8988T (cell line): Measurements from ENCODE around the gene CCDC28B.
"Not testable (repeated sequence)": the region's sequence is repeated elsewhere in the genome, so short reads cannot be mapped to it uniquely, and the experiment has no call there.

Experiments used
- DNase-seq: peaks from one replicate; pipeline ENCODE4 v3.0.0; 2011

Gene CCDC28B

DNA sequence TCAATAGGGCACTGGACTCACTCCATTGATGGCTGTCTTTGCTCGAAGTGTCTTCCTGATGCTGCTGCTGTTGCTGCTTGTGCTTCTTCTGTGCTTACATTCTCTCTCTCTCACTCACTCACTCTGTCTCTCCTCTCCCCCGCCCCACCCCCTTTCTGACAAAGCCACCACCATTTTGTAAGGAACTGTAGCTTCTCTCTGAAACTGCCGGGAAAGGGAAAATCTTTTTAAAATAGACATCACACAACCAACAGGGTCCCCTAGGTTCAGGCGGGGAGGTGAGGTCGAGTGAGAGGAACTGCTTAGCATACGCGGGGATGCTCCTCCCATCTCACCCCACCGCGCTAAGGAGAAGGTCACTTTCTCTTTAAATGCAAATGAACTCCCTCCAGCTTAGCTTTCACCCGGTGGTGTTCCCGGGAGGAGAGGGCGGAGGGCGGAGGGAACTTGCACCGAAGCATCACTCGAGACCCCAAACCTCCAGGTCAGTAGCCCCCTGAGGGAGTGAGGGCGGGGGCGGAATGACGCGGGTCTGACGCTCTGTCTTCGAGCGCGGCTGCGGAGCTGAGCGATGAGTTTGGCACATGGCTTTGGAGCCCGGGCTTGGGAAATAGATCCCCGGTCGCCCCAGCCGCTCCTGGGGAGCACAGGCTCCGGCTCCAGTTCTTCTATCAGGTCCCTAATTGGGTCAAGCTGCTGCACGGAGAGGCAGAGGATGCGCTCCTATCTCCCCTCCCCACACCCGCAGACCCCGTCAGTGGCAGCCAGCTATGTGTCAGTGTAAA is at the start of gene CCDC28B:
CCDC28B (plus strand) TSS at position 370 of the 785 bp plus-strand sequence. CDS start 1,341 bp downstream, outside the sequence.
- DNase-seq, result no peak

DNA sequence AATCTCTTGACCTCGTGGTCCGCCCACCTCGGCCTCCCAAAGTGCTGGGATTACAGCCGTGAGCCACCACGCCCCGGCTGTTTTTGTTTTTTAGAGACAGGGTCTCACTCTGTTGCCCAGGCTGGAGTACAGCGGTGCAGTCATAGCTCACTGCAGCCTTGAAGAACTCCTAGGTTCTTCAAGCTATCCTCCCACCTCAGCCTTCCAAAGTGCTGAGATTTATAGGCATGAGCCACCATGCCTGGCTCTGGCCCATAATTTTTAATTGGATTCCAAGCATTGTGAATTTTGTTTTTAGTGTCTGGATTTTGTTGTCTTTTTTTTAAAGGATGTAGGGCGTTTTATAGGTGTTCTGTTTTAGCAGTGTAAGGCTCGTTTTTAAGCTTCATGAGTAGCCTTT is 49.5 kb upstream of the CCDC28B start:
- DNase-seq, result no peak

DNA sequence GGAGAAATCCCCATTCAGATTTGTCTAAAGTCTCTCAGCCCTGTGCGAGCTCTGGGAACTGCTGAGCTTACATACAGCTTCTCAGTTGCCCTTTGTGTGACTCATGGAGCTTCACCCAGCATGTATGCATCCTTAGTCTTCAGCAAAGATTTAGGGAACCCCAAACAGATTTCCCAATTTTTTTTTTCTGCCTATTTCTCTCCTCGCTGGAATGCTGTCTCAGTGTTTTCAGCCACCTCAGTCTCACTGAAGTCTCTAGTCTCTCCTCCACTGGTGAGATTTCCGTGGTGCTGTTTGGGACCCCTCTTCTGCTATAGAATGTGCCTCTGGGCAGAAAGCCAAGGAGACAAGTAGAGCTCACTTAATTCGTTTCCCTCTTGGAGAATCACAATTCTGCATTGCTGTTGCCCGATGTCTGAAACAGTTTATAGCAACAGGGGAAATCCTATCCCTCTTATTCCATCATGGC is 49.0 kb upstream of the CCDC28B start:
- DNase-seq, result no peak

DNA sequence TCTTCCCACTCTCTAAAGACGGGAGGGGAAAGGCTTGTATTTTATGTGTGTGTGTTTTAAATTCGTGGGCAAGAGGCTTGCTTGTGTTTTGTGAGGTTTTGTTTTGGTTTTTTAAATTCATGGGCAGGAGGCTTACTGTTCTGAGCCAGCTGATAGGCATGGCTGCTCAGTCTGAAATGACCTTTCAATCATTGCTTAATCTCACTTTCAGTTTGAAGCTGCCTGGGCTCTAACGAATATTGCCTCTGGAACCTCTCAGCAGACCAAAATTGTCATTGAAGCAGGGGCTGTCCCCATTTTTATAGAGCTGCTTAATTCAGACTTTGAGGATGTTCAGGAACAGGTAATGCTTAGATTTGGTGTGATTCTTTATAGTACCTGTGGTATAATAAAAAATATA is 41.2 kb upstream of the CCDC28B start:
- DNase-seq, result no peak

DNA sequence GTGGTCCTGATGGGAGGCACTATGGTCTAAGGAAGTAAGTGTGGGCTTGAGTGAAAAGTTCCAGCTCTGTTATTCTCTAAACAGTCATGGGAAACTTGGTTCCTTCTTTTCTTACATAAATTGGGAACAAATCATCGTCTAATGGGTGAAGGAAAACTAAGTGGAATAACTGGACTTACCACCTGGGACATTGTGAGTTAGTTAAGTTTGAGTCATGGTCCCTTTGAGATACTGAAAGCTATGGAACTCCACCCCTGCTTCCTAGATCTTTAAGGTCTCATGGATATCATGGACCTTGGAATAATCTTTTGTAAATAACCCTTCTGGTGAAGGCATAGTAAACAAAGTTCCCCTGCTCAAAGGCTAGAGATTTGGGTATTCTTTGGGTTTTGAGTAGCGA is 37.0 kb upstream of the CCDC28B start:
- no peak for DNase-seq

DNA sequence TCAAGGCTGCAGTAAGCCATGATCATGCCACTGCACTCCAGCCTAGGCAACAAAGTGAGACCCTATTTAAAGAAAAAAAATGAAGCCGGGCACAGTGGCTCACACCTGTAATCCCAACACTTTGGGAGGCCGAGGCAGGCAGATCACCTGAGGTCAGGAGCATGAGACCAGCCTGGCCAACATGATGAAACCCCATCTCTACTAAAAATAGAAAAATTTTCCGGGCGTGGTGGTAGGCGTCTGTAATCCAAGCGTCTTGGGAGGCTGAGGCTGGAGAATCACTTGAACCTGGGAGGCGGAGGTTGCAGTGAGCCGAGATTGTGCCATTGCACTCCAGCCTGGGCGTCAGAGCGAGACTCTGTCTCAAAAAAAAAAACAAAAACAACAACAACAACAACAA is 34.8 kb upstream of the CCDC28B start:
- DNase-seq, result not testable (repeated sequence)

DNA sequence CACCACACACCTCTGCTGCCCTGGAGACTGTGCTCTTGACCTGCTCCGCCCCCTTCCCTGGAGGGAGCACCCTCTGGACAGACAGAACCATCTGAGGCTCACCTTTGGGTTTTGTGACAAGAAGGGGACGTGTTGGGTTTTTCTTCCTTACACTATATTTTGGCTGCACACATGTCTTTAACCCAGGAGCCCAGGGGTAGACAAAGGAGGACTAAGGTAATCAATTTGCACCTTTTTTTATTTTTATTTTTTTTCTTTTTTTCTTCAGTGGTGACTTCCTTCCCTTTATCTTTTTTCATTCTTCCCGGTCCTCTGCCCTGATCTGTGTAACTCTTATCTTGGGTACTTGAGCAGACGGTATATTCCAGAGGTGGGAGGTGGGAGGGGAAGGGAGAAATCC is 29.4 kb upstream of the CCDC28B start:
- no peak for DNase-seq

DNA sequence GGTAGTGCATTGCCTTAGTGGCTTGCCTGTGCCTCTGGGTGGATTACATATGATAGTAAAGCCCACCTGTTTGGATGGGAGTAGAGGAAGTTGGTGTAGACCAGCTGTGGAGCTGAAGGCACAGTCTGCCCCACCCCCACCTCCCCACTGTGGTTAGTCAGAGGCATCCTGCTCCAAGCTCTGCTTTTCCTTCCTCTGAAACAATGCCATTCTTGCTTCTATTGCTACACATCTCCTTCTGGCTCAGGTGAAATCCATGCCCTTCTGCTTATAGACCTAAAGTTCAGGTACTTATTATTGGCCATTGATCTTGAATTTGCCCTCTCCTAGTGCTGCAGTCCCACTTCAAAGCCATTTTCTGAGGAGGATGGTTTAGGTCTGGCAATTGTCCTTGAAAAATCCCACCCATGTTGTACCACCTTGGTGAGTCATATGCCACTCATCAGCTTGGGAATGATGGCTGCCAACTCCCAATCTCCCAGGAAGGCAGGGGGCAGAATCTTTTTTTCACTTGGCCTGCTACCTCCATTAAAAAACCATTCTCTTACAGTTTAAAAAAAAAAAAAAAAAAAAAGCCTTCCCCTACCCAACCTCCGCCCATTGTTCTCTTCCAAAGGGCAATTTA is 27.7 kb upstream of the CCDC28B start:
- DNase-seq, result no peak

DNA sequence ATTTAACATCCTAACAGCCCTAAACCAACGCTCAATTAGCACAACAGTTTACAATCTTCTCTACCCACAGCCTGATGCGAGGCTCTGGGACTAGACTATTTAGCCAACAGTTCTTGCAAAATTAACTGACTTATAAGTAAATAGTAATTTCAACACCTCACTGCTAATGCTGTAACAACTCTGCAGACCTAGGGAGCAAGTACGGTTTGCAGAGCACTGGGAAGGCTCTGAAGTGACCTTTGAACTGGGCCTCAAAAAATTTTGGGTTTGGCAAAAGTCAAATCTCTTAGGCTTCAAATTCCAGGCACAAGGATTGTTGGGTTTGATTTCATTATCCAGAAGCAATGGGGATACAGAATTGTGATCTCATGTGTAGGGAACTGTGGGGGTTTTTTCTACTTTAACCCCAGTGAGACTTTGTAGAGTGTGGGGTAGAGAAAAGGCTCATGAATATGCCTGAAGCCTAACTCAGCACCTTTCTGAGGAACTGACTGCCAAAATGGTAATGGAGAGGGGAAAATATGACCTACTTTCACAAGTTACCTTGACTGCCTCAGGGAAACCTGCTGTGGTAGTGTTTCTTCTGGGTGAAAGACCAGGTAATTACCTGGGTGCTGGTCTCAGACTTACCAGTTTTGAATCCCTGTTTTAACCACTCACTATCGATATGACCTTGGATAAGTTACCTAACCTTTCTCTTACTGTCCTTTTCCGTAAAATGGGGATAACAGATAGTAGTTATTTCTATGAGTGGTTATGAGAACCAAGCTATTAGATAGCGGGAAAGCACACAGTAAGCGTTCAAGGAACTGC is 21.8 kb upstream of the CCDC28B start:
- no peak for DNase-seq

DNA sequence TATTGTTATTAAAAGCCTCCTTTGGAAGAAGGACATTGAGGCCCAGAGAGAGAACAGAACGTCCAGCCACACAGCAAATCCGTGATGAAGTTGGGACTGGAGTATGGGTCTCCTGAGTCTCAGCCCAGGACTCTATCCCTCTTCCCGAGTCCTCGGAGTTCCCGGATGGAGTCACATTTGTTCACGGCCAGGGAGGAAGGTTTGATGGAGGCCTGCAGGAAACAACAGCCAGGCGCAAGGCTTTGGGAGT is 21.3 kb upstream of the CCDC28B start:
- no peak for DNase-seq

DNA sequence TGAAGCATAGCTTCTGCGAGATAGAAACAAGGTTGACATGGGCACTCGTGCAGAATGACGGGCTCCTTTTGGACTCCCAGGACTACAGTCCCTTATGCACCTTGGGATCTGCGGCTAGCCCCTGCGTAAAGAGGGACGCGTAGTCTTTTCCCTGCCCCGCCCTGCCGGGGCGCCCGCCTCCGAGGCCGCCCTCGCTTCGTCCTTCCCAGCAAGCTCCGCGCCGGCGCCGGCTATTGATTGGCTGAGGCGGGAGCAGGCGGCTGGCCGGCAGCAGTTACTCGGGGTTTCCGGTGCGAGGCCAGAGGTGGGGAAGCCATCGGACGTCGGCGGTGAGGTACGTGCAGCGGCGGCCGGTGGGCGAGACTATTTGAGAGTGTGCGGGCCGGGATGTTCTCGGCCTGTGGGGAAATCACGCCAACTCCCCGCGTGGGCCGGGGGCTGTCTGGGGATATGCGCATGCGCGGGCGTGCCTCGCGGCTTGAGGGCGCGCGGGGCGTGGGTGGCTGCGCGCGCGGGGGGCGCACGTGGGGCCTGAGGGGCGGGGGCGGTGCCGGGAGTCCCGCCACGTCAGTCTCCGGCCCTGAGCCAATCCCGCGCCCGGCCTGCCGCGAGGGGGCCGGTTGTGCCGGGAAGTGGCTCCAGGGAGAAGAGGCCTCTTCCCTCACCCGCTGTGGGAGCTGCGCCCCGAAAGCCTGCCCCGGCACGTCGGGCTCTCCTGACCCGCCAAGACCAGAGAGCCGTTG is 20.8 kb upstream of the CCDC28B start, which contains the start of gene TXLNA:
TXLNA (plus strand) TSS at position 233 of the 743 bp plus-strand sequence. CDS start 671 bp downstream, outside the sequence.
- peak; percentile 88 for DNase-seq

DNA sequence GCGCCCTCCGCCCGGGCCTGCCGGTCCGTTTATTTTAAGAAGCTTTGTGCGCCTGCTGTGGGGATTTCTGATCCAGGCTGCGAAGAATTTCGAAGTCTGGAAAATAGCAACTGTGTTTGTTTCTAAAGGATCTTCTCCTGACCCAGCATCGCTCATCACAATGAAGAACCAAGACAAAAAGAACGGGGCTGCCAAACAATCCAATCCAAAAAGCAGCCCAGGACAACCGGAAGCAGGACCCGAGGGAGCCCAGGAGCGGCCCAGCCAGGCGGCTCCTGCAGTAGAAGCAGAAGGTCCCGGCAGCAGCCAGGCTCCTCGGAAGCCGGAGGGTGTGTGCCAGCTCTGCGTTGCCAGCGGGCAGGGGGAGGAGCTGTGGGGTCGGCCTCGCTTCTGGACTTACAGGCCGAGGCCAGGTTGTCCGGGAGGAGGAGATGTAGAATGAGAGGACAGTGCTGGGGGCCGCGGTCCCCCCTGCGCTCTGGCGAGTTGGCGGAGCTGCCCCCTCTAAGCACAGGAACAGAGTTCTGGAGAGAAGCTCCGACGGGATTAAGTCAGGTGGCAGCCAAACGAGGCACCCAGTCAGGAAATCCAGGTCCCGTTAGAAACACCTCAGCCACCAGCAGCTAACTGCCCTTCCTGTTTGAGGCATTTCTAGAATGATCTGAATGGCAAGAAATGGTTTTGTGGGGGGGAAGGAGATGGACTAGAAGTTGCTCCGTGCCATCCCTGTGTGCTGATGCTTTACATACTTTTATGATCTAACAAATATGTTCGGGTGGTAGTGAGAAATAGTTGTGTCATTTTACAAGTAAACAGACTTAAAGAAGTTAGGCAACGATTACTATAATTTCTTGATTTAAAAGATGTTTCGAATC is 20.0 kb upstream of the CCDC28B start:
- DNase-seq, result no peak

DNA sequence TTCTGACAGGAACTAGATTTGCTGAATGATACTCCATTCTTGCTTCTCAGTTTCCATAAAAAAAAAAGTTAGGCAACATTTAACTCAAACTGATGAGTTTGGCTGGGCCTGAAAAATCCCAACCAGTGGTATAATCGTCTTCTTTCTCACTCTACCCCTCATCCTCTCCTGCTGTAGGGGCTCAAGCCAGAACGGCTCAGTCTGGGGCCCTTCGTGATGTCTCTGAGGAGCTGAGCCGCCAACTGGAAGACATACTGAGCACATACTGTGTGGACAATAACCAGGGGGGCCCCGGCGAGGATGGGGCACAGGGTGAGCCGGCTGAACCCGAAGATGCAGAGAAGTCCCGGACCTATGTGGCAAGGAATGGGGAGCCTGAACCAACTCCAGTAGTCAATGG is 19.3 kb upstream of the CCDC28B start:
- no peak for DNase-seq

DNA sequence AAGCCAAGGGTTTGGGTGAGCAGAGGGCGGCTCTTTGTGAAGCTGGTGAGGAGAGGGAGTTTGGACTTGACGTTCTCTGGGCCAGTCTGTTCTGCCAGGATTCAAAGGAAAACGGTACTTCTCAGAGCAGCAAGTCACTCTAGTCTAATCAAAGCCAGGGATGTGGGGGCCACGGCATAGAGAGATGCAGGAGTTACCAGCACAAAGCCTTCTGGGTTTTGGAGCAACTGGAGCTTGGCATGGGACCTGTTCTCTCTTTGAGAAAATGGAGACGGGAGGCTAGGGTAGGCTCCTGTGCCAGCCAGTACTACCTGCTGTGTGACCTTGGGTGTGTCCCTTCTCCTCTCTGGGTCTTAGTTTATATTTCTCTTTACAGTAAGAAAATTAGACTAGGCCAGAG is 18.8 kb upstream of the CCDC28B start:
- DNase-seq, result no peak

DNA sequence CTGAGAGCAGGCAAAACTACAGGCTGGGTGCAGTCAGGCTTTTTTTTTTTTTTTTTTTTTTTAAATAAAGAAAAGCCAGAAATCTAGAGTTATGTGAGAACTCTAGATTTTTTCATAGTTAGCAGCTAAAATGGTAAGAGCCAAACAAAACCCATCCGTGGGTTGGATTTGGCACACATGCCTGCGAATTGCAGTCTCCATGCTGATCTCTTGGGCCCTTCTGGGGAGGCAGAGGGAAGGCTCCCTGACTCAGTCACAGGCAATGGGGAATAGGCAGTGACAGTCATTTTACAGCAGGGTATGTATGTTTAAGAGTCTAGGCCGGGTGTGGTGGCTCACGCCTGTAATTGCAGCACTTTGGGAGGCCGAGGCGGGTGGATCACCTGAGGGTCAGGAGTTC is 18.3 kb upstream of the CCDC28B start:
- DNase-seq, result no peak

DNA sequence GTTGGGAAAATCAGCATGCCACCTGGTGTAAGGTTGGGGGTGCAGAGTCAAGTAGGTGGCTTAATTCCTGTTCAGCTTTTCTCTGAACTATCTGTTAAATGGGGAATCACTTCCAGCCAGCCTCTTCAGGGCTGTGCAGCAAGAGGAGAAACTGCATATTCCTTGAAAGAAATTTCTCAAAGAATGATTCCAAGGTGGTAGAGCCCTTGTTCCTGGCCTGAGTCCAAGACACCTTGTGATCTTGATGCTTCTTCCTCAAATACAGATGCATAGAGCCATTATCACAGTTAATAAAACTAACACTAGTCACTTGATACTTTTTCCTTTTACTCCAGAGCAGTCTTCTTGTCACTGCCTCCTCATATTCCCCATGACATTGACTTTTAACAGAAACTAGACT is 15.7 kb upstream of the CCDC28B start:
- no peak for DNase-seq

DNA sequence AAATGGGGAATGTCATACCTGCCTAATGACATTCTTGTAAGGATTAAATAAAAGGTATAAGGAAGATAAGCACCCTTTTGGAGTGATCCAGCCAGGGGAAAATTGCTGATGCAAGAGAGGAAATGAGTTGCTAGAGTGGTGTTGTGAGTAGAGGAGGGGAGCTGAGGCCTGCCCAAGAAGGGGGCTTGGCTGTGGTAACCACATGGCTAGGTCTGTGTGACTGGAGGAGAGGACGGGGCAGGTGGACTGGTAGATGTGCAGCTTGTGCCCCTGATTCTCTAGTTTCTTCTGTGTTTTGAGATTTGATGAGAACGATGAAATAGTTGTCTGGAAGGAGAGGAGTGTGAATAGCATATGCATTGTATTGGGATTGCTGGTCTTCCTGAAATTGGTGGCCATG is 14.3 kb upstream of the CCDC28B start:
- no peak for DNase-seq

DNA sequence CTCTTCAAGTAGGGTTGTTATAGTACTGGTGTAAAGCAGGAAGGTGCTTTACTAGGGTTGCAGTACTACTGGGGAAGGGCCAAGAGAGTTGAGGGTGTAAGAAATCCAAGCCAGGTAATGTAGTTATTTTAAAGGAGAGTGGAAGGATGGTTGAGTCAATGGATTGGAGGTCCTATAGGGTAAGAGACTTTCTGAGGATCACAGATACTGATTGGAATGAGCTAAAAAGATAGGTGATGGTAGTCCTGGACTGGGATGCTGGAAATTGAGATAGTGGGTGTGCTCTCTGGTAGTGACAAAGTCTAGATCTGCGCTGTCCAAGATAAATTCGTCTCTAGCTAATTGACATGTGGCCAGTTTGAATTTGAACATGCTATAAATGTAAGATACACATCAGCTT is 13.9 kb upstream of the CCDC28B start:
- no peak for DNase-seq

DNA sequence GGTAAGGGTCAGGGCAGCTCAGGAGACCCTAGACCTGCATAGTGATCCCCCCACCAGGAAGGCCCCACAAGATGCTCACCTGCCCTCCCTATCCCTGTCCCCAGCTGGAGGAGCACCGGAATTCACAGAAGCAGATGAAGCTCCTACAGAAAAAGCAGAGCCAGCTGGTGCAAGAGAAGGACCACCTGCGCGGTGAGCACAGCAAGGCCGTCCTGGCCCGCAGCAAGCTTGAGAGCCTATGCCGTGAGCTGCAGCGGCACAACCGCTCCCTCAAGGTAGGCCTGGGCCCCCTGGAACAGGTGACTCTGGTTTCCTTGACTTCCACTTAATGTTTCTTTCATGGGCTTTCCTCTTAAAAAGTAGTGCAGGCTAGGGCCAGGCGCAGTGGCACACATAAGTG is 12.5 kb upstream of the CCDC28B start:
- no peak for DNase-seq

DNA sequence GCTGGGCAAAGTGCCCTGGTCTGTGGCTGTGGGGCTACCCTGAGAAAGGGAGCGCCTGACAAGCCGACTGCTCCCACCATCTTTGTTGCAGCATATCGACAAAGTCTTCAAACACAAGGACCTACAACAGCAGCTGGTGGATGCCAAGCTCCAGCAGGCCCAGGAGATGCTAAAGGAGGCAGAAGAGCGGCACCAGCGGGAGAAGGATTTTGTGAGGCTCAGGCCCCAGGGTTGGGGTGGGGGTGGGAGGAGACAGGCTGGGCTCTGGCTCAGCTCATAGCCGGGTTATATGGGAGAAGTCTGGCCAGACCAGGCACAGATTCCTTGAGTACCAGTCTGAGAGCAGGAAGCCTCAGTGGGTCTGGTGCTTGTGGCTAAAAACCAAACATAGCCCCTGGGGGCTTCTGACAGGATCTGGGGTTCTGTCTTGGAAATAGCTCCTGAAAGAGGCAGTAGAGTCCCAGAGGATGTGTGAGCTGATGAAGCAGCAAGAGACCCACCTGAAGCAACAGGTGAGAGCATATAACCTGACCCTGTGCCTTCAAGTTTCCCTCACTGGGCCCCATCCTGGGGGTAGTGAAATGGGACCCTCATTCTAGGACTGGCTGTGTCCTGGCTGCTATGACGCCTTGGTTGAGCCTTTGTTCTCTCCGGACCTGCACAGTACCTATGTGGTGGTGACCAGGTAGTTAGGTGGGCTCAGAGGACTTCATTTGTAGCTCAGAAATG is 8.0 kb upstream of the CCDC28B start:
- no peak for DNase-seq

DNA sequence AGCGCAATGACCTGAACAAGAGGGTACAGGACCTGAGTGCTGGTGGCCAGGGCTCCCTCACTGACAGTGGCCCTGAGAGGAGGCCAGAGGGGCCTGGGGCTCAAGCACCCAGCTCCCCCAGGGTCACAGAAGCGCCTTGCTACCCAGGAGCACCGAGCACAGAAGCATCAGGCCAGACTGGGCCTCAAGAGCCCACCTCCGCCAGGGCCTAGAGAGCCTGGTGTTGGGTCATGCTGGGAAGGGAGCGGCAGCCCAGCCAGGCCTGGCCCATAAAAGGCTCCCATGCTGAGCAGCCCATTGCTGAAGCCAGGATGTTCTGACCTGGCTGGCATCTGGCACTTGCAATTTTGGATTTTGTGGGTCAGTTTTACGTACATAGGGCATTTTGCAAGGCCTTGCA is 5.4 kb upstream of the CCDC28B start:
- DNase-seq, result no peak
